Endothelial cell of umbilical vein (primary cell): ENCODE data around the gene PRSS22. TPM values are rescaled to one million over a fixed set of nuclear protein-coding genes. Genes with fewer than 3 reads are reported as not detected.

Experiments
- BruUV-seq: library from RNA; stranded (reverse); fragments of 400-500 nt; replicated peaks from 2 replicates; lab custom pipeline; 2021; lab: Mats Ljungman, UMichigan
- CTCF ChIA-PET: fragments of 300-600, 350-600 bp; sonication (Branson Sonifier 250); formaldehyde crosslinking; loops from one replicate; lab custom pipeline; 2021; ENCODE audit warnings: antibody characterized with exemption, inconsistent platforms; lab: Charles Lee
- POLR2A ChIA-PET: fragments of 300-600, 350-600 bp; sonication (Branson Sonifier 250); formaldehyde crosslinking; loops from one replicate; lab custom pipeline; 2021; ENCODE audit warnings: antibody characterized with exemption, inconsistent platforms; lab: Charles Lee
- DNase-seq: peaks from one replicate; pipeline ENCODE4 v3.0.0-alpha.2; 2011; ENCODE audit warnings: low read depth, low spot score
- FAIRE-seq: peaks from 2 replicates; lab custom pipeline; 2011; peaks lifted over from hg19 to GRCh38; lab: Jason Lieb, UNC
- H2AFZ ChIP-seq: 2 replicates; pipeline ENCODE4 v1.6.0; 2012; ENCODE audit warnings: low read depth, low read length, control low read depth, inconsistent platforms
- H3K27ac ChIP-seq: 2 replicates; pipeline ENCODE4 v1.5.1; 2011; ENCODE audit warnings: low read depth, mild to moderate bottlenecking, control low read depth, low read length, moderate library complexity; ENCODE audit not compliant: insufficient read depth
- H3K27me3 ChIP-seq, 2 experiments: 2 replicates each; pipeline versions ENCODE4 v1.6.0 to v1.6.1; 2011; ENCODE audit warnings: low read length in 2 of 2, mixed read lengths in 1 of 2; ENCODE audit not compliant: control insufficient read depth in 2 of 2, insufficient read depth in 2 of 2
- H3K36me3 ChIP-seq, 2 experiments: 2 replicates in 1 of 2; 3 replicates in 1 of 2; pipeline ENCODE4 v1.5.1; 2011; ENCODE audit warnings: low read length in 2 of 2, mild to moderate bottlenecking in 1 of 2, moderate library complexity in 1 of 2; ENCODE audit not compliant: control insufficient read depth in 2 of 2, insufficient read depth in 2 of 2; ENCODE audit errors: extremely low read depth in 1 of 2
- H3K4me1 ChIP-seq: 3 replicates; pipeline ENCODE4 v1.5.1; 2011; ENCODE audit warnings: mild to moderate bottlenecking, low read length; ENCODE audit not compliant: control insufficient read depth, insufficient read depth; ENCODE audit errors: extremely low read depth
- H3K4me2 ChIP-seq: 2 replicates; pipeline ENCODE4 v1.6.1; 2011; ENCODE audit warnings: low read length, control low read depth, mixed read lengths; ENCODE audit not compliant: insufficient read depth
- H3K4me3 ChIP-seq, 3 experiments: fragments of 200-600 bp in 1 of 3; sonication (generic), shearing (Covaris generic) in 1 of 3; replicated peaks in 1 of 3; 2 replicates each; pipeline ENCODE4 v1.5.1; 2011 to 2016; ENCODE audit warnings: control low read depth in 3 of 3, low read length in 3 of 3, mild to moderate bottlenecking in 2 of 3, inconsistent platforms in 1 of 3, low read depth in 1 of 3, moderate library complexity in 1 of 3; ENCODE audit not compliant: insufficient read depth in 1 of 3
- H3K79me2 ChIP-seq: 2 replicates; pipeline ENCODE4 v1.6.0; 2012; ENCODE audit warnings: low read length, inconsistent platforms; ENCODE audit not compliant: control insufficient read depth, insufficient read depth
- H3K9ac ChIP-seq: replicated peaks from 2 replicates; pipeline ENCODE3; 2011; ENCODE audit warnings: low read length, control low read depth; ENCODE audit not compliant: insufficient read depth; ENCODE audit errors: extremely low read depth
- H3K9me1 ChIP-seq: replicated peaks from 3 replicates; pipeline ENCODE4 v1.6.0; 2011; ENCODE audit warnings: mild to moderate bottlenecking, low read length; ENCODE audit not compliant: control insufficient read depth, insufficient read depth; ENCODE audit errors: extremely low read depth
- H3K9me3 ChIP-seq: replicated peaks from 2 replicates; pipeline ENCODE4 v1.5.1; 2012; ENCODE audit warnings: low read length, inconsistent platforms; ENCODE audit not compliant: control insufficient read depth, insufficient read depth
- H4K20me1 ChIP-seq: replicated peaks from 2 replicates; pipeline ENCODE3; 2011; ENCODE audit warnings: mild to moderate bottlenecking, low read length; ENCODE audit not compliant: control insufficient read depth, insufficient read depth; ENCODE audit errors: extremely low read depth
- CTCF ChIP-seq, 2 donors: IDR thresholded peaks; 1 replicate in 1 of 2; 2 replicates in 1 of 2; pipeline ENCODE4 v1.5.1; 2011; ENCODE audit warnings: low read length in 2 of 2, mild to moderate bottlenecking in 2 of 2, moderate library complexity in 2 of 2, control low read depth in 1 of 2, inconsistent platforms in 1 of 2, low read depth in 1 of 2; ENCODE audit not compliant: insufficient read depth in 1 of 2; ENCODE audit errors: extremely low read depth in 1 of 2
- EZH2 ChIP-seq: IDR thresholded peaks from 2 replicates; pipeline ENCODE4 v1.6.1; 2012; ENCODE audit warnings: borderline replicate concordance, low read depth, mild to moderate bottlenecking, moderate library complexity, low read length, inconsistent platforms; ENCODE audit not compliant: severe bottlenecking
- FOS ChIP-seq: IDR thresholded peaks from 2 replicates; pipeline ENCODE4 v1.6.1; 2011; ENCODE audit warnings: mild to moderate bottlenecking, low read length, moderate library complexity, borderline replicate concordance; ENCODE audit not compliant: insufficient read depth
- GATA2 ChIP-seq: IDR thresholded peaks from 2 replicates; pipeline ENCODE4 v1.7.0; 2011; ENCODE audit warnings: low read depth, mild to moderate bottlenecking, moderate library complexity, mixed read lengths, low read length; ENCODE audit not compliant: insufficient read length, insufficient read depth
- JUN ChIP-seq: IDR thresholded peaks from 2 replicates; pipeline ENCODE4 v1.6.1; 2011; ENCODE audit warnings: borderline replicate concordance, low read depth; ENCODE audit not compliant: insufficient read length, insufficient read depth
- MAX ChIP-seq: IDR thresholded peaks from 2 replicates; pipeline ENCODE4 v1.6.1; 2011; ENCODE audit not compliant: insufficient read depth, insufficient read length
- MYC ChIP-seq: IDR thresholded peaks from one replicate; pipeline ENCODE4 v1.6.1; 2011; ENCODE audit warnings: mild to moderate bottlenecking, low read depth, low read length
- POLR2A ChIP-seq: IDR thresholded peaks from 2 replicates; pipeline ENCODE4 v1.6.1; 2012; ENCODE audit warnings: low read depth, mild to moderate bottlenecking, control low read depth, low read length
- POLR2AphosphoS5 ChIP-seq: IDR thresholded peaks from 2 replicates; pipeline ENCODE4 v1.6.1; 2012; ENCODE audit warnings: low read depth, mild to moderate bottlenecking, control low read depth, low read length, moderate library complexity; ENCODE audit not compliant: insufficient read depth
- dilution Hi-C: fragments of 300-500 bp; cut with MboI; formaldehyde crosslinking; loops from one replicate; pipeline ENCODE4 v1.15.0; 2019; ENCODE audit warnings: low sequenced_read_pairs; ENCODE audit not compliant: extremely low pct_ligation_motif_present
- intact Hi-C: fragments of 100-400 bp; cut with micrococcal nuclease; formaldehyde crosslinking; loops from one replicate; pipeline ENCODE4 v1.10.0; 2022
- polyA plus RNA-seq, 4 experiments: library from polyadenylated mRNA; depleted of rRNA in 3 of 4; stranded (reverse) in 3 of 4; unstranded in 1 of 4; fragments of >200 nt; gene quantifications; 2 replicates each; pipeline versions ENCODE4 v1.2.1 to v1.2.3, GENCODE V29; 2011 to 2012; ENCODE audit warnings: missing spikeins in 1 of 4
- total RNA-seq: library from RNA; stranded (reverse); gene quantifications from 2 replicates; pipeline ENCODE4 v1.2.3, GENCODE V29; 2021

The PRSS22 gene
- total and polyA plus RNA-seq, 2 donors (not counting 3 experiments of a cell fraction or from before 2014, with no cell fraction given), result not detected

- no peak for FAIRE-seq
- H3K27me3 ChIP-seq, result peaks cover 0 to 13% of the 10 kb centered on the region in 2 experiments
- no peaks in the 10 kb centered on the region for H3K9me3 ChIP-seq
- H4K20me1 ChIP-seq, result no peaks in the 10 kb centered on the region
- ChIA-PET CTCF (no interaction called here), POLR2A (no interaction called here)
- H3K79me2 ChIP-seq, result no peaks in the 10 kb centered on the region
- intact Hi-C loops (no loop called here), dilution Hi-C loops (no loop called here)
- H2AFZ ChIP-seq, result no peak overlapping the region
- no peaks in the 10 kb centered on the region for H3K4me1 ChIP-seq
- H3K36me3 ChIP-seq, result no peaks in the 10 kb centered on the region
- H3K9me1 ChIP-seq, result no peaks in the 10 kb centered on the region
- no peak overlapping the region for H3K27ac ChIP-seq
- no TSS peak for BruUV-seq
- no peak overlapping the region for H3K4me2 ChIP-seq
- H3K4me3 ChIP-seq, result no peak overlapping the region
- DNase-seq, result no peak
- TF ChIP-seq EZH2, result no peak
- no peak for TF ChIP-seq GATA2
- TF ChIP-seq POLR2AphosphoS5, result no peak
- no peak for TF ChIP-seq CTCF (IDR thresholded peaks at IDR 0.05; ENCODE audit: extremely low read depth in 1 of 2, insufficient read depth in 1 of 2, low read depth in 1 of 2, low read length in 2 of 2)
- no peak for TF ChIP-seq POLR2A
- TF ChIP-seq MYC, result no peak
- TF ChIP-seq FOS, result no peak
- TF ChIP-seq MAX, result no peak
- no peak for TF ChIP-seq JUN
- H3K9ac ChIP-seq, result no peak overlapping the region
Observed at GRCh38 chr16:2809149-2809760, 48.7 kb downstream of the PRSS22 start.
